T-helper 22 cell (primary cell): Measurements from ENCODE around the gene TTC28.

Experiments used
- DNase-seq: peaks from one replicate; pipeline ENCODE4 v3.0.0-alpha.2; 2020; ENCODE audit warnings: low read depth

TTC28 gene

DNA sequence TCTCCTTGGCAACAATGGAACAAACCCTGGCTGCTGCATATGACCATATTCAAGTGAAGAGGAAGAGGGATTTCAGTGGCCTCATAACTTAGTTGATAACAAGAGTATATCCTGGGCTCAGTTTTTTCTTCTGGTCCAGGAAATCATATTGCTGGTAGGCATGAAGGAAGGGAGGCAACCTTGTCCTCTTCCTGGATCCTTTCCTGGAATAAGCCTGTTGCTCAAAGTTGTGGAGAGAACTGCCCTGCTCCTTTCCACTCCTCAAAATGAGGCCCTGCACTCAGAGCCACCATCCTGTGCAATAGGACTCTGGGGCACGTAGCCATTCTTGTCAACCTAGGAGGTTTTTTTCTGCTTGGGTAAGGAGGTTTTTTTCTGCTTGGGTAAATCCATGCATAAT is 631.9 kb downstream of the TTC28 start:
- DNase-seq = no peak

DNA sequence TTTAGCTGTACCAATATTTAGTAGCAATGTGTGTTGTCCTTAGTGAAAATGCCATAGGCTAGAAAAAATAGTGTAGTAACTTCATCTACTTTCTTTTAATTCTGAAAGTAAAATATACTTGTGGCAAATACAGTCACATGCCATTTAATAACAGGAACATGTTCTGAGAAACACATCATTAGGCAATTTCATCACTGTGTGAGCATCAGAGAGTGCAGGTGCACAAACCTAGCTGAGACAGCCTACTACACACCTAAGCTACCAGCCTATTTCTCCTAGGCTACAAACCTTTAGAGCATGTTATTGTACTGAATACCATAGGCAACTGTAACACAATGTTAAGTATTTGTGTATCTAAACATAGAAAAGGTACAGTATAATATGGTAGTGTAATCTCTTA is 633.5 kb downstream of the TTC28 start:
- no peak for DNase-seq

DNA sequence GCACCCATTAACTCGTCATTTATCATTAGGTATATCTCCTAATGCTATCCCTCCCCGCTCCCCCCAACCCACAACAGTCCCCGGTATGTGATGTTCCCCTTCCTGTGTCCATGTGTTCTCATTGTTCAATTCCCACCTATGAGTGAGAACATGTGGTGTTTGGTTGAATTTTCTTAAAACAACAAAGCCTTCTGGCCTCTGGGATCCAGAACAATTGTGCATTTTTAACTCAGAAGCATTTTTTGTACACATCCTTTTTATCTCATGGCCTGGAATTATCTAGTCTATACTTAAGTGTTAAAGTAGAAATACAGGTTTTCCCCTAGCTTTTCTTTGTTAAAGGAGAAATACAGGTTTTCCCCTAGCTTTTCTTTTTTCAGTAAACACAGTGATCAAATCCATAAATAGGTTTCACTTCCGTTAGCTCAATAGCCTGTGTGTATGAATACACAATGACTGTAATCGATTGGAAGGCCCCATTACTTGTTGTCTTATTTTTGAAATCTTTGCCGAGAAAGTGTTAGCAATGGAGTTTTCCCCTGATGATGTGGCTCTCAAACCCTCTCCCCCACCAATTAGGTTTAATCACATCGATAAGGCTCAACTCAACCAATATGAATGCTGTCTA is 635.0 kb downstream of the TTC28 start:
- no peak for DNase-seq

DNA sequence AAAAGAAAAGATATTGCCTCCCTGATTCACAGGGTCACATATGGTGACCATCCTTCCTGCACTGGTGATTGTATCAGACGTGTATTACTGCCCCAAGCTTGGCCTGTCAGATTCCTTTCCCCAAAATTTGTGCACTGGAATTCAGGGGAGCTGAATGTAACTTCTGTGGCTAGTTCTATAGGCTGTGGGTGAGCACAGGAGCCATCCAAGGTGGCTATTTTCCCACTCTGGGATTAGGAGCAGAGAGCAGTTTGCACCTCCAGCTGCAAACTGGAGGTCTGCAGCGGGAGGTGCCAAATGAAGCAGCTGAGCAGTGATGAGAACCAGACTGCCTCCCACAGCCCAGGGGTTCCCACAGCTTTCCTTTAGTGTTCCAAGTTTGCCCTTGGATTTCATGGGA is 636.4 kb downstream of the TTC28 start:
- DNase-seq = no peak

DNA sequence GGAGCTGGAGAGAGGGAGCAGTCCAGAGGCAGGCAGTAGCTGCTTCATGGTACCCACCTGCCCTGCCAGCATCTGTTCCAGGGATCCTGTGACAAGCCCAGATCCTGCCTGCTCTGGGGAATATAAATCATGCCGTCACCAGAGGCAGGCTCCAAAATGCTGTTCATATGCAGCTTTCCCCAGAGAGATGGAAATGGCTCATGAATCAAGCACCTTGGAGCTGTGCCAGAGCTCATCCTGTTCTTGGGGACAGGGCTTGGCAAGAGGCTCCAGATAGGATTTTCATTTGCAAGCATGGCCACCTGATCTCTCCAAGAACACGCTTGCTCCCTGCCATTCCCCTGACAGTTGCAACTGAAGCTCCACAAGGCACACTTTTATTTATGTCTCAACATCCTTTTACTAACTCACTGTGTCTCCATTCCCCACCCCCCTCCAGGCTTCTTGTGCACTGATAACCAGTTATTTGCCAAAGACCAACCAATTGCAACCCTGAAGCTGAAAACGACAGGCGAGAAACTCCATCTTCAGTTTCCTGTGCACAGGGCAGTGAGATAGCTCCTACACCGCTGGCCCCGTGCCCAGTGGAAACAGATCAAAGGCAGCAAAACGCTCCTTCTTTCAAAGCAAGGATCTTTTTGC is 644.8 kb downstream of the TTC28 start:
- no peak for DNase-seq

DNA sequence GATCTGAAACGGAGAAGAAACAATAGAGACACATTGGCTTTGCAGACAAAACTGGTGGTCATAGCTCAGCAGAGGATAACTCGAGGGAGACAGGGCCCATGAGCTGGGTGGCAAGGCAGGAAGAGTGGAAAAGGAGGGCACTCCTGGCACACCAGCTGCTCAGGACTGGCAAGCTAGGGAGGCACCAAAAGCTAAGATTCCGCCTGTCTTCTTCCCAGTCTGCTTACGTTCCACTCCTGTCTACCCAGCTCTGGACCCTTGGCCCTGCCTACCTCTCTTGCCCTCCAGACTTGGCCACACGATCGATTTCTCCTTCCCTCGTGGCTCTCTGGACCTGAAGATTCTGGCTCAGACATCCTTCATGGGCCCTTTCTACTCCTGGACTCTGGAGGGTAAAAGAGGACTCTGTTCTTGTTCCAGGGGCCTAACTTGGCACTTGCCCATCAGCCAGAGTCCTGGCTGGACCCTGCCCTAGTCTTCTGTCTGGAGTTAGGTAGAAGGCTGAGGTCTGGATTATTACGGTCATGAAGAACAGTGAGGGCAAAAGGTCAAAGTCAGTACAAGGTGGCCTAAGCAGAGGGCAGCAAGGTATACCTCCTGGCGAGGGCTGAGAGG is 645.4 kb downstream of the TTC28 start:
- DNase-seq = no peak

DNA sequence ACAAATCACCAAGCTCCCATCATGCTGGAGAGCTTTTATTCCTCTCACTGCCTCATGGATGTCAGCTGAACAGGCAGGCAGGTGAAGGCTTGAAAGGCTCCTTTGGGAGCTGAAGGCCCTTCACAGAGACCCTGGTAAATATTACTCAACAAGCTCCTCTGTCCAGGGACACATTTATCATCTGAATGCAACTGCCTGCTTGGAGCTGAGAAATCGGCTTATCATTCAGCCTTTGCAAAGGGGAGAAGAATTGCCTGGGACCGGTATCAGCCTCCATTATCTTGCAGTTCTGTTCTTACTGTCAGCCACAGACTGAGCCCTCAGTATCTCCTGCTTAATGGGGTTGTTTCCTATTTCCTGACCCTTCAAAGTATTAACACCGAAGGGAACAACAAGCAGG is 646.8 kb downstream of the TTC28 start:
- no peak for DNase-seq

DNA sequence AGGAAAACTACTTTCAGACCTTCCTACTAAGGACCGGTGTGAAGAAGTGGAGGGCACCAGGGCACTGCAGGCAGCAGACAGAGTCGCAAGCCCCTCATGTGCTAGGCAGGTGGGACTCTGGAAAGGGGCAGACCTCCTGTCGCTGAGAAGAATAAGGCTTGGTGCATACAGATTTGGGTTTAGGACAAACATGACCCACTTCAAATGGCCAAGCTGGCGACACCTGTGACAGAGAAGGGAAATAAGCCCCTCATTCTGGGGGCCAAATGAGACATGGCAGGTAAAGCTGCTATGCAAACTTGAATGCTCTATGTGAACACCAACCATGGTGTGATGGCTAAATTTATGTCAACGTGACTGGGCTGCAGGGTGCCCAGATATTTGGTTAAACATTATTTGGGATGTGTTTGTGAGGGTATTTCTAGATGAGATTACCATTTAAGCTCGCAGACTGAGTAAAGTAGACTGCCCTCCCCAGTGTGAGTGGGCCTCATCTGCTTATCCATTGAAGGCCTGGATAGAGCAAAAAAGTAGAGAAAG is 648.2 kb downstream of the TTC28 start:
- DNase-seq = no peak

DNA sequence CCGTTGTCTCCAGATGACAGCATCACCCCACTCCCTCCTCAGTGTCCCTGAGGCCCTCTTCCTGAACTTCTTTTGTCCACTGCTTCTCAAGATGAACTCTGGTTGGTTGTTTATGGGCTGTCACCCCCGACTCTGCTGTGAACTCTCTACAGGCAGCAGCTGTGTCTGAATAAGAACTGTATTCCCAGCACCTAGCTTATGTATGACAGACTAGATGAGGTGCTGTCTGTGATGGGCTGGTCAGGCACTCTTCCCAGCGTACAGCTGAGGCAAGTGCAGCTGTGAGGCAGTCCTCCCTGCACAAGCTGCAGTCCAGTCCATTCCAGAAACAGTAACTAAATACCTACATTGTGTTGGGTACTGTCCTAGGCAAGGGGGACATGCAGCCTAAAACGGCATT is 649.2 kb downstream of the TTC28 start:
- DNase-seq = no peak

DNA sequence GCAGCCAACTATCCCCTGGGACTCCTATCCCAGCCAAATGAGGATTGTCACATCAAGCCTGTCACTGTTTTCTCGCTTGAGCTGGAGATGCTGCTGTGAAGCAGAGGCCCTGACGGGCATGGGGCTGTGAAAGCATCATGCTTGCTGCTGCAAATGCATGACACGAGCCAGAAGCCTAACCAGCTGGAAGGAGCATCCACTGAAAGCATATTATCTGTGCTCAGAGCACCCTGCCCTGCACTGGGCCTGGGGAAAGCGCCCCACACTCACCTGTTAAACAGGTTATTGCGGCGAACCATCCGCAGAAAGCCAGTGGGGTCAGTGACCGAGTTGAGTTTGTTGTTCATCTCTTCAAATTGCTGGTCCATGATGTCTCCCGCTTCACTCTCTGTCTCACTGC is 649.7 kb downstream of the TTC28 start:
- DNase-seq = no peak

DNA sequence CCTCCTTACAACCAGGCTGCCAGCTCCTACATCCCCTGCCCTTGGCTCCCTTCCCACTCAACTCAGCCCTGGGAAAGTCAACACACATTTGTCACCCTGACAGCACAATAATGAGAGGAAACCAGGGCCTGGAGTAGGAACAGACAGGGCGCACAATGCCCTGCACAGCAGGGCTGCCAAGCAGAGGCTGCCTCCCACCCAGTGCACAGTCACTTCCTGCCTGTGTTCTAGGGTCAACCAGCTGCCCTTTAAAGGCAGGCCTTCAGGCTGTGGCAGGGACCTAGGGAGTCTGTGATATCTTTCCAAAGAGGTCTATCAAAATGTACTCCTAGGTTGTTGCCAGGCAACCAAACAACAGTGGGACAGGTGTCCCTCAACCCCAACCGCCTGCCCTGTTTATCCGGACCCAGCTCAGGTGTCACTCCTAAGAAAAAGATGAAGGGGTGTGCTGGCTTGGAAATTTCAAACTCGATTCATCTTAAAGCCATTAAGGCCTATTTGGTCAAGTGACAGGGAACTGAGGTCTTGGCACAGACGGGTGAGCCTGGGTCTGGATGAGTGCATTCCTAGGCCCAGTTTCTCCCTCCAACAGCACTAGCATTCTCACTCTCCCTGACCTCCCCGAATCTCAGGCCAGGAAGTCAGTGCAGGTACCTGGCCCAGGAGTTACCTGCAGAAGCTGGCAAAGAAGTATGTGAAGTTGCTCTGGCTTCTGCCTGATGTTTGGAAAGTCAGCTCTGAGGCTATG is 650.3 kb downstream of the TTC28 start:
- no peak for DNase-seq

DNA sequence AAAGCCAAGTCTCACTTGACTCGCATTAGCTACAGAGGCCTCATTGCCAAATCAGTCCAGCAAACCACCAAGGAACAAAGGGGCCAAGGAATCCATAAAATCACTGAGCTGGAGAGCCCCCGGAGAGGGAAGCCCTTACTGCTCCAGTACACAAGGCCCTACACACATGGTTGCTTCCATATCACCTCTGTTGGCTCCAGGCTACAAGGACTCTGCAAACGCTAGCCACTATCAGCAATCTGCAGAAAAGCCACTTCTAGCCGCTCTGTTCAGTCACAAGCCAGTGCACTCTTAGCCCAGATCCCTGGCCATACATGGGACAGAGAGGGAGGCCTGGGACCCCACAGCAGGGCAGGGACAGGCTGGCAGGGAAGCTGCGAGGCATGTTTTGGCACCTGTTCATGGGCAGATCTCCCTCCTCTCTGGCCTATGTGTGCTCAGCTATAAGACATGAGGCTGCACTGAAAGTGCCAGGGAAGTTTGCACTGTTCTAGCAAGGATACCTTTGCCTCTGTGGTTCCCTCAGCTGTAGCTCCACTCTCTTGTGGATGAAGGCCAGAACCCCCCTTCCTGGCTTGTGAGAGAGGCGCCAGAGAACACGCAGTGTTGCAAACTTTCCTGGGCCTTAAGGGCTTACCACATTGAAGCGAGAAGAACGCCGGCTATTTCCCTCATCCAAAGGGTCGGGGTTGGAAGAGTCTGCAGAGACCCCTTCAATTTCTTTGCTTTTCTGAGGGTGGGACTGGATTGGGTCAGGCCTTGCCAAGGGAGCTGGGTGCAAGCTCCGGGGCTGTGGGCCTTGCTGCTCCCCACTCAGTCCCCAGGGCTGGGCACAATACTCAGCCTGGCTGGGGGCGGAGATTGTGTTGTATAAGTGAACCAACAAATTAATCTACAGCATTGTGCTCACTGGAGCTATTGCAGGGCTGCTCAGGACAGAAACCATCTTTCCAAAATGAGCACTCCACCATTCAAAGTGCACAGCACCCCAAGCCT is 651.9 kb downstream of the TTC28 start:
- DNase-seq = no peak

DNA sequence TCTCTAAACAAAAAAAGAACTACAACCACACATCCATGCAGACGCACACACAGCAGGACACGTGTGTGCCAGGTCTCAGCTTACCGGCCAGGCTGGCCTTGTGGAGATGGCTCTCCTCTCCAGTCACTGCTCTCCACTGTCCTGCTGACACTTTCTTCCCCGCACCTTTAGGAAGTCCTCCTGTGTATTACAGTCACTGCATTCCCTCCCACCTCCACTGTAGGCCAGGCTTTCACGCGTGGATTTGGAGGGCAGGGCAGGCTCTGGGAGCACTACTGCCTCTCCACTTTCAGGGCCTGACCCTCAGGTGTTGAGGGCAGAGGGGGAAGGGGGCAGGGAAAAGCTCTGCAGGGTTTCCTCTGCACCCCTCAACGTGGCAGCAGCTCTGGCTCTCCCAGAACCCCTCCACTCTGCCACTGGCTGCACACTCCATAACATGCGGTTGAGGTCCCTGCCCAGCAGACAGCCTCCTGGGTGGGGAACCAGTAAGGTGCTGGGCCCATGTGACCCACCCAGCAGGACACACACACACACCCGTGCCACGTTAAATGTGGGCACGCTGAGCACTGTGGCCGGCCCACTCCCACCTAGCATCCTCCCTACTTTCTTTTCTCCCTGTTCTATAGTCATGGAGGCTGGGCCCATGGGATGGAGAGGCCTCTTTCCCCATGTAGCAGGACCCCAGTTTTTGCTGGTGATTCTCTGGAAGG is 653.6 kb downstream of the TTC28 start:
- DNase-seq = no peak

DNA sequence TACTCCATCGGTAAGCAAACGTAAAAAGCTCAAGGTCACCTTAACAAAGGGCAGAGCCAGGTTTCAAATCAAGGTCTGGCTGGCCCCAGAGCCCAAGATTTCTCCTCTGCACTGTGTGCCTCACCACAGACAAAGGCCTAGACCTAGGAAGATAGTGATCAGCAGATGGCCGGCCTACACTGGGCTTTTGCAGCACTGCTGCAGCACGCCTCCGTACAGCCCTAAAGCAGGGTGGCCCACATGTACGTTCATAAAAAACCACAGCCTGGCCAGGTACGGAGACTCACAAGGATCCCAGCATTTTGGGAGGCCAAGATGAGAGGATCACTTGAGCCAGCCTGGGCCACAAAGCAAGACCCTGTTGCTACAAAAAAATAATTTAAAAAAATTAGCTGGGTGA is 654.3 kb downstream of the TTC28 start:
- DNase-seq = no peak

DNA sequence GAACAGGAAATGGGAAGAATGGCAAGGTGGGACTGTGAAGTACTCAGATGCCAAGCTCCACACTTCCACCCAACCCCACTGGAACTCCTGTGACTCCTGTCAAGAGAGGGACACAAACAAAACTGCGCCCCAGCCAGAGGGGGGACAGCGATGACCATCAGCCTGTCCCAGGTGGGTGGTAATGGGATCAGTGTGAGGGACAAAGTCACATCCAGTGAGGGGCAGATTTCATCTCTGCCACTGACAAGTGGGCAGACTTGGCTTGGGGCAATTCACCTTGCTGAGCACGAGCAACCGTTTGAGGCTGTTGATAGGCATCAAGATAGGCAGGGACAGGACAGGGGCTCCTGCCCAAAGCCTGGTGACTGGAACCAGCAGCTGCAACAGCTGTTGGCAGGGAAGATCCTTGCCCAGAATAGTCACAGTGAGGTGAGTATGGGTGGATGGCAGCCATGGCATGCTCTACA is 655.2 kb downstream of the TTC28 start:
- DNase-seq = no peak

DNA sequence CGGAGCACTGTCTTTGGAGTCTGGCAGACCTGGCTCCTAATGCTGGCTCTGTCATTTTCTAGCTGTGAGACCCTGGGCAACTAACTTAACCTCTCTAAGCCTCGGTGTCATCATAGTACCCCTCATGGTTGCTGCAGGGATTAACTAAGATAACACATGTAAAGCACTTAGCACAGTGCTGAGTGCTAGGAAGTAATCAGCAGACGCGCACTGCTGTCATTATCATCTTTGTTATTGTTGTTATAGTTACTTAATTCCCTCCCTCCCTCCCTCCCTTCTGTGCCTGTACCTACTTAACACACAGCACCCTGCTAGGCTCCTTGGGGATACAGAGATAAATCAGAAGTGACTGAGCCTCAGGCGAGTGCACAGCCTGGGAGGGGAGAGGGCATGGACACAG is 655.9 kb downstream of the TTC28 start:
- DNase-seq = no peak

DNA sequence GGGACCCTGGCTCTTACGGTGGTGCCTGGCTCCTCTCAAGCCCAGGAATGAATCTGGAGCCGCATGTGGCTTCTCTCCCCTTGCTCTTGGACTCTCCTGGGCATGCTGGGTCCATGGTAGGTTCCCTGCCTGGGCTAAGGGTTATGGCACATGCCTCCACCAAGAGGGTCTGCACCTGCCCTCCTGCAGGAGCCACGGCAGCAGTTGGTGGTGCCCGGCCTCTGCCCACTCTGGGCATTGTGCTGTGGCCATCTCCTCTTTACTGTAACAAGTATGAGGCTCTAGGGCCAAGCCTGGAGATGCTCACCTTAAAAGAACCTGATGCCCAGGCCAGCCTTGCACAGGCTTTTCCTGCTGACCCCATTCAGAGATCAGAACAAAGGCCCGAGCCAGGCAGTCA is 656.6 kb downstream of the TTC28 start:
- DNase-seq = no peak

DNA sequence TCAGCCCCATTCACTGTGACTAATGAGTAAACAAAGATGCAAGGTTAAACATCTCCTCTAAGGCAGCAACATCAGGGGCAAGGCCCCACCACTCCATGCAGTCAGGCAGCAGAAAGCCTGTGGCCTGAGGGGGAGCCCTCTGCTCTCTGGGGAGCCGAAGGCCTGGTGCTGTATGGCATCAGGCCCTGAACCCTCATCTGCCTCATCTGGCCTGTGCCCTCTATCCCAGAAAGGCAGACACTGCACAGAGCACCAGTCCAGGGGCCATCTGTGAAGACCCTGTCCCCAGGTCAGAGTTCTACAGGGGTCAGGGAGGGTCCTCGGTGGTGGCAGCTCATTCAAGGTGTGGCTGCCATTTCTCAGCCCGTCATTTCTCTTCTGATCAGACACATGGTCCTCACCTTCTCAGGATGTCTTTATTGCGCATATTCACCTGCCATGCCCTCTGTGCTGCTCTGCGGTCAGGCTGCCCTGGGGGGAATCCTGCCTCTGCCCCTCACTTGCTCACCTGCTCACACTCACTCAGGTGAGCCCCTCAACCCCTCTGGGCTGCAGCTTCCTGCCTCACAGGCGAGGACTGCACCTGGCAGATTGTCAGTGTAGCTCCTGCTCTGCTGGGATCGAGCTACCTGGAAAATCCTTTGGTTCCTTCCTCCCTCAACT is 657.5 kb downstream of the TTC28 start:
- no peak for DNase-seq

DNA sequence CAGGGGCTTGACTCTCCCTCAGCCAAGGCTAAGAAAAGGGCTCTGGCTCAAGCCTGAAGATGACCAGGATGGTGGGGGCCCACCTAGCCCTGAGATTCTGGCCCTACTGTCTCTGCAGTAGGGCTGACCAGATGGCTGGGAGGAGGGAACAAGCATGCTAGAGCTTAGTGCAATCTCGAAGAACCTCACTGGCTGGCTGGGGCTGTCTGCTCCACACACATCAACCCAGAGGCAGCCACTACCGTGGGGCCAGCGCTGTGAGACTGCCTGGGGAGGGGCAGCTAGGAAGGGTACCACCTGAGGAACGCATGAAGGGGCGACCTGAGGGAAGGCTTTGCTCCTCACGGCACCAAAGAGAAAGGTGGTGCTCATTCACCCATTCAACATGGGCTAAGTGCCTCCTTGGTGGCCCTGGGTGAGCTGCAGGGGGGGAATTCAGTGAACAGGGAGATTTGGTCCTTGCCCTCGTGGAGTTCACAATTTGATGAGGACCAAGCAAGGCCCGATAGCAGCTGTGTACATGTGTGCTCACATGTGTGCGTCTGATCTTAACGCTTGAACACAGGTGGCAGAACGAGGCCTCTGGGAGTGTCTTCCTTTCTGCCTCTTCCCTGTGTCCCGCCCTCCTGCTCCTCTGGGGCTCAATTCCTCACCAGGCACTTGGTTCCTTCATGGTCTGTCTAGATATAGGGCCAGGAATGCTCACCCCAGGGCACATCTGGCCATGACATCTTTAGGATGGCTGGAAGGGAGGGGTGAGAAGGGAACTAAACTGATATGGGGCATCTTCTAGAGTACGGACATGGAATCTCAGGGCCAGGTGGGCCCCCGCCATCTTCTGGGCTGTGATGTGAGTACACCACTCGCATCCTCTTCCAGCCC is 658.3 kb downstream of the TTC28 start:
- DNase-seq = no peak
